Fibroblast of the conjunctiva (primary cell): ENCODE results near the gene CD3G.

ENCODE experiments used
- DNase-seq: peaks from one replicate; pipeline ENCODE4 v3.0.0-alpha.2; 2010; ENCODE audit warnings: low read depth

CD3G gene

DNA sequence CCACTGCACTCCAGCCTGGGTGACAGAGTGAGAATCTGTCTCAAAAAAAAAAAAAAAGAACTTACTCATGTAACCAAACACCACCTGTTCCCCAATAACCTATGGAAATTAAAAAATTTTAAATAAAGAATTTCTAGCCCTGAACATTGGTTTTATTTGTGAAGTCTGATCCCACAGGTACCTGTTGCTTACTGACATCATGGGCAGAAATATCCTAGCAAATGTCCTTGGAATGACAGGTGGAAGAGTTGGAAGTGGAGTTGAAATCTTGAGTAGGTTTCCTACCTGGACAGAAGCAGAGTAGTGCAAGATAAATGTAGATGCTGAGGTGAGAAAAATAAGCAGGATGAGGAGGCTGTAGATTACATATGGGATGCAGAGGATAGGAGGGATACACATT, 18.9 kb upstream of the CD3G start:
- DNase-seq: no peak

DNA sequence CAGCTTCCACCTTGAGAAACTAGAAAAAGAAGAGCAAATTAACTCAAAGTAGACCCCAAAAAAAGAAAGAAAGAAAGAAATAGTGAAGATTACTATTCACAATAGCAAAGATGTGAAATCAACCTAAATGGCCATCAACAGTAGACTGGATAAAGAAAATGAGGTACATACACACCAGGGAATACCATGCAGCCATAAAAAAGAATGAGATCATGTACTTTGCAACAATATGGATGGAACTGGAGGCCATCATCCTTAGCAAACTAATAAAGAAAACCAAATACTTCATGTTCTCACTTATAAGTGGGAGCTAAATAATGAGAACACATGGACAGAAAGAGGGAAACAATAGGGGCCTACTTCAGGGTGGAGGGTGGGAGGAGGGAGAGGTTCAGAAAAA, 15.4 kb upstream of the CD3G start:
- no peak for DNase-seq

DNA sequence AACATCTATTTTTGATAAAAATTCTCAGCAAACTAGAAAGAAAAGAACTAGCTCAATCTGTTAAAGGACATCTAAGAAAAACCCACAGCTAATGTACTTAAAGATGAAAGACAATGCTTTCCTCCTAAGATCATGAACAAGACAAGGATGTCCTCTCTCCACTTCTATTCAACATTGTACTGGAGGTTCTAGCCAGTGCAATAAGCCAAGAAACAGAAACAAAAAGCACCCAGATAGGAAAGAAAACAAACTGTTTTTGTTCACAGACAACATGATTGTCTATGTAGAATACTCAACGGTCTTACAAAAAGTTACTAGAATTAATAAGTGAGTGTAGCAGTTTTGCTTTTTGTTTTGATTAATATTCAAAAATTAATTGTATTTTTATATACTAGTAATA, 9.4 kb upstream of the CD3G start:
- no peak for DNase-seq

GRCh38 chr11:118338637-118339061, 5.5 kb upstream of the CD3G start:
- DNase-seq: no peak

- DNase-seq: no peak
These were observed 4.7 kb upstream of the CD3G start for GRCh38 chr11:118339281-118339961.

DNA sequence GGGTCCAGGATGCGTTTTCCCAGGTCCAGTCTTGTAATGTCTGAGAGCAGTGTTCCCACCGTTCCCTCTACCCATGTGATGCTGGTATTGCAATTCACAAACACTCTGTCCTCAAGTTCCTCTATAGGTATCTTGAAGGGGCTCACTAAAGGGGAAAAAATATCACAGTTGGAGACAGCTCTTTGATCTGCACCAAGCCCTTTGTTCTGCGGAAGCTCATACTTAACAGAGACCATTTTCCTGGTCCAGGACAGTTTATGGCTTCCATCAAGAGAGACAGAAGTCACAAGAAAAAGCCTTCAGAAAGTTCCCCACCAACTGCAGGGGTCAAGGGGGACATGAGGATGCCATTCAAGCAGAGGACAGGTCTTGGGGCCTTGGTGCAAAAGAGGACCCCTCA, 3.7 kb upstream of the CD3G start:
- DNase-seq: no peak

GRCh38 chr11:118341261-118341660, 2.9 kb upstream of the CD3G start:
- DNase-seq: no peak

DNA sequence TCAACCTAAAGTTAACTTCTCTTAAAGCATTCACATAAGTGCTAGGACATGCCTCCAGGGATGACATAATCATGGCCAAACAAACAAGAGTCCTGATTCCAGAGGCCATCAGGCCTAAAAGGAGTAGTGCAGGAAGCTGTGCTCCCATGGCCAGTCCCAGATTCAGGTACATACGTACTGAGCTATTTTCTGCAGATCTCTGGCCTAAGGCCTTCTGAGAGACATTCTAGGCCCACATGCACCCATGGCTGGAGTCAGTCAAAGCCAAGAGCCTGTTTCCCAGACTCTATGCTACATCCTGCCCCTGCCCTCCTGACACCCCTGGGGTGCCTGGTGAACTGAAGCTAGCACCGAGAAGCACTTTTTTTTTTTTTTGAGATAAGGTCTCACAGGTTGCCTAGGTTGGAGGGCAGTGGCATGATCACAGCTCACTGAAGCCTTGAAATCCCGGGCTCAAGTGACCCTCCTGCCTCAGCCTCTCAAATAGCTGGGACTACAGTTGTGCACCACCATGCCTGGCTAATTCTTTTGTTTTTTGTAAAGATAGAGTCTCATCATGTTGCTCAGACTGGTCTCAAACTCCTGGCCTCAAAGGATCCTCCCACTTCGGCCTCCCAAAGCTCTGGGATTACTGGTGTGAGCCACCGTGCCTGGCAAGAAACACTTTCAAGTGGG, 2.2 kb upstream of the CD3G start:
- no peak for DNase-seq

DNA sequence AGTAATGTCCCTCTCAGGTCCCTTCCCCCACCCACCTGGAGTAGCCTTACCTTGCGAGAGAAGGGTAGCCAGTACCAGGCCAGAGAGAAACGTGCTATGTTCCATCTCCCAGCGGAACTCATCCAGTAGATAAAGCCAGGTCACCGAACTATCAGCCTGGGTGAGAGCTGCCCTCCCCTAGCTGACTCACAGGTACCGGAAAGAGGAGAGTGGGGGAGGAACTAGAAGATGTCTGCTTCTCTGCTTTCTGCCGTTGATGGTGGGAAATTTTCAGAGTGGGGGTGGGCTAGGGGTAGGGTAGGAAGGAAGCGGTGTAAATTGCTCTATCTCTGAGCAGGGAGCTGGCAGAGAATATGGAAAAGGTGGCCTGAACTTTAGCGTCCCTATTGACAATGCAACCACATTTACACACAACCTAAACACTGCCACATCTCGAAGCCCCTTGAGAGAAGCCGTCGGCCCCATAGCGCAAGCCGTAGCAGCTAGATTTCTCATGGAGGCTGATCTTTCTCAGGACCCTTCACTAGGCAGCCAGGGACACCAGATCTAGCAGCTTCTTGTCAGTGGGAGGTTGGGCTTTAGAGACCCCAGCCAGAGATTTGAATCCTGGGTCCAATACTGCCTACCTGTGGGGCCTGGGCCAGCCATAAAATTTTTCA, 1.5 kb upstream of the CD3G start, which contains the start of gene CD3D:
Gene CD3D (minus strand): TSS at position 203 of the 659 bp plus-strand sequence. CDS start 98 bp downstream, at position 105.
- no peak for DNase-seq

- DNase-seq: no peak
These were observed 896 bp upstream of the CD3G start for GRCh38 chr11:118343248-118343647.

DNA sequence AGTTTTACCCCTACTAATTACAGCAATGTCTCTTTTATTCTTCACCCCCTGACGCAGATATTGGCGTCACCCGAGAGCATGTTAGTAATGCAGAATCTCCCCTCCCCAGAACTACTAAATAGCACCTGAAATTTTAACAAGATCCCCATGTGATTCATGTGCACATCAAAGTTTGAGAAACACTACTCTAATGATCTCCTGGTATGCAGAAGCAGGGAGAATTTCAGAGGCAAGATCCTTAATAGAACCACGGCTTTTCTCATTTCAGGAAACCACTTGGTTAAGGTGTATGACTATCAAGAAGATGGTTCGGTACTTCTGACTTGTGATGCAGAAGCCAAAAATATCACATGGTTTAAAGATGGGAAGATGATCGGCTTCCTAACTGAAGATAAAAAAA, 5.3 kb downstream of the CD3G start:
- DNase-seq: no peak

- no peak for DNase-seq
These were observed 9.1 kb downstream of the CD3G start for GRCh38 chr11:118353084-118353710.

- no peak for DNase-seq
These were observed 13.9 kb downstream of the CD3G start for GRCh38 chr11:118358071-118358470.

- peak; percentile 84 for DNase-seq
These were observed 15.3 kb downstream of the CD3G start, which contains the start of gene UBE4A for GRCh38 chr11:118359295-118359958. TSS of gene UBE4A (plus strand) at chr11:118359600. CDS start at chr11:118365081, 5,481 bp downstream.

GRCh38 chr11:118364956-118365615, 20.9 kb downstream of the CD3G start:
- DNase-seq: no peak

DNA sequence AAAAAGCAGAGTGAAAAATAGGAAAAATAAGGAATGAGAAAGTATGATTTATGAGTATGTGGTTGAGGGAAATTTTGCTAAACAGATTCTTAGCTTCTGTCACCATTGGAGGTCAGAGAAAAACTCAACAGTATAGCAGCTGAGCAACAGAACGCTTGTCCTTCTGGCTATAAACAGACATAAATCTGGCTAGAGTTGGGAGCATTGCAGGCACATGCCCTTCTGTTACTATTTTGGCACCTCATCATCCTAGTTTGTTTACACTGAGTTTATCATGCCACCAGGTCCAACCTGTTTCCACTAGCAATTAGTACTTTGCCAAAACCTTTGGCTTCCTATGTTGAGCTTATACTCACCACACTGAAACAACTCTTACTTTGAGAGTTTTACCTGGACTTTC, 22.1 kb downstream of the CD3G start:
- no peak for DNase-seq

- no peak for DNase-seq
These were observed 26.6 kb downstream of the CD3G start for GRCh38 chr11:118370774-118371173.

- no peak for DNase-seq
These were observed 29.1 kb downstream of the CD3G start for GRCh38 chr11:118373263-118373662.

- DNase-seq: no peak
These were observed 29.7 kb downstream of the CD3G start for GRCh38 chr11:118373871-118374270.

GRCh38 chr11:118374729-118375128, 30.6 kb downstream of the CD3G start:
- no peak for DNase-seq

DNA sequence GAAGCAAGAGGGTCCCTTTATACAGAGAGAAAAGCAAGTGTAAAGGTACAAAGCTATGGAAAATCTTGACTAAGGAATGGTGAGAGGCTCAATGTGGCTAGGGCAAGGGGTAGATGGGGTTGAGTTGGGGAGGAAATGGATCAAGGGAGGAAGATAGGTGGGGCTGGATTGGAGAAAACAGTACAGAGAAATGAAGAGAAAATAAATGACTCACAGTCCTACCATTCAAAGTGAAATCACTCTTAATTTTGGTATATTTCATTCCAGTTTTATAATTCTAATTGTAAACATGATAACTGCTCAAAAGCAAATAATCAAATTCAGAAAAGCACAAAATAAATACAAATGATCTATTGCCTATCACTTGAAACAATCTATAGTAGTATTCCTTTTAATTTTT, 31.8 kb downstream of the CD3G start:
- no peak for DNase-seq

GRCh38 chr11:118379497-118379896, 35.4 kb downstream of the CD3G start:
- no peak for DNase-seq
